Measurements from ENCODE around the gene LYST.
"Not testable (repeated sequence)": the region's sequence is repeated elsewhere in the genome, so short reads cannot be mapped to it uniquely, and the experiment has no call there.

Gene LYST

GRCh38 chr1:235802573-235803346 is 63.9 kb downstream of the LYST start:
- no peak for TF ChIP-seq CTCF (IDR thresholded peaks at IDR 0.05; ENCODE audit: borderline replicate concordance, insufficient read depth, low read depth, low read length)
- H3K4me3 ChIP-seq (ENCODE audit: low read depth, low read length), result no peak overlapping the region

- no peak for TF ChIP-seq CTCF (IDR thresholded peaks at IDR 0.05; ENCODE audit: borderline replicate concordance, insufficient read depth, low read depth, low read length)
- H3K4me3 ChIP-seq (ENCODE audit: low read depth, low read length), result no peak overlapping the region
Measured at GRCh38 chr1:235799264-235799663, 67.4 kb downstream of the LYST start.

GRCh38 chr1:235791532-235792060 is 75.1 kb downstream of the LYST start:
- no peak for TF ChIP-seq CTCF (IDR thresholded peaks at IDR 0.05; ENCODE audit: borderline replicate concordance, insufficient read depth, low read depth, low read length)
- H3K4me3 ChIP-seq (ENCODE audit: low read depth, low read length), result no peak overlapping the region

- H3K4me3 ChIP-seq (ENCODE audit: low read depth, low read length), result no peak overlapping the region
Measured at GRCh38 chr1:235790123-235790522, 76.6 kb downstream of the LYST start.

GRCh38 chr1:235786227-235786898 is 80.3 kb downstream of the LYST start:
- H3K4me3 ChIP-seq (ENCODE audit: low read depth, low read length), result not testable (repeated sequence)

More at GRCh38 chr1:235790123-235790522, 76.6 kb downstream of the LYST start:
- no peak for TF ChIP-seq CTCF (IDR thresholded peaks at IDR 0.05; ENCODE audit: borderline replicate concordance, insufficient read depth, low read depth, low read length)

GRCh38 chr1:235784950-235785349 is 81.8 kb downstream of the LYST start:
- no peak overlapping the region for H3K4me3 ChIP-seq (ENCODE audit: low read depth, low read length)
- no peak for TF ChIP-seq CTCF (IDR thresholded peaks at IDR 0.05; ENCODE audit: borderline replicate concordance, insufficient read depth, low read depth, low read length)

- H3K4me3 ChIP-seq (ENCODE audit: low read depth, low read length), result no peak overlapping the region
- TF ChIP-seq CTCF (IDR thresholded peaks at IDR 0.05; ENCODE audit: borderline replicate concordance, insufficient read depth, low read depth, low read length), result no peak
Measured at GRCh38 chr1:235783148-235783776, 83.4 kb downstream of the LYST start.

Data from GM12875 (cell line).